ENCODE data around the gene RASGRP4.

DNA sequence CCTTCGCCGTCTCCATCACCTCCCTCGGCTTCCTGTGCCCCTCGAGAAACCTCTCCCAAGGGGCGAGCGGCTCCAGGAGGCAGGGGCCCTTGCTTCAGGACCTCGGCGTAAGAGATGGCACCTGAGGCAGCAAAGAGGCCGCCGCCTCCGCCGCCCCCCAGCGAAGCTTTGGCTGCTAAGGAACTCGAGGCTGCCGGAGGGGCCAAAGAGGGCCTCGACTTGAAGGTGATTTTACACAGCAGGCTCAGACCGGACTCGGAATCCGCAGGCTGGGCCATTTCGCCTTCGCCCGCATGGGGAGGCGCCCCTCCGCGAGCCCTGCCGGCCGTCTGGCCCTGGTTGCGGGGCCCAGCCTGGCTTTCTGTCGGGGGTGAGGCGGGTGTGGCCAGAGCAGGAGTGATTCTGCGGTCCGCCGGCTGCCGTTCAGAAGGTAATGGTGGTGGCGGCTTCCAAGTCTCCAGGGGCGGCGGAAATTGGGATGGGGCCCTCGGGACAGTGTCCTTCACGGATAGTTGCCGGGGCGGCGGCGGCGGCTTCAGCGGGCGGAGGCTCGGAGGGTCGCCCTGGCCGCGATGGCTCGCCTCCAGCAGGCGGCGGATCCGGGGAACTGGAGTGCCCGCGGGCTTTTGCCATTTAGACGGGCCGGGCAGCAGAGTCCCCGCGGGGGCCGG is 39.6 kb downstream of the RASGRP4 start:
- TF ChIP-seq CTCF (IDR thresholded peaks at IDR 0.05): no peak
- no peak for TF ChIP-seq POLR2A (IDR thresholded peaks at IDR 0.05)
- no peak for TF ChIP-seq POLR2AphosphoS5 (IDR thresholded peaks at IDR 0.05)

All from suprapubic skin (tissue), 4 donors.